ENCODE results near the gene SLC22A13. TPM values are rescaled to one million over a fixed set of nuclear protein-coding genes. Genes with fewer than 3 reads are reported as not detected.

Gene SLC22A13
- total RNA-seq, 4 donors from 2014 or later = 0.48 to 2.5 (median 0.94) TPM

DNA sequence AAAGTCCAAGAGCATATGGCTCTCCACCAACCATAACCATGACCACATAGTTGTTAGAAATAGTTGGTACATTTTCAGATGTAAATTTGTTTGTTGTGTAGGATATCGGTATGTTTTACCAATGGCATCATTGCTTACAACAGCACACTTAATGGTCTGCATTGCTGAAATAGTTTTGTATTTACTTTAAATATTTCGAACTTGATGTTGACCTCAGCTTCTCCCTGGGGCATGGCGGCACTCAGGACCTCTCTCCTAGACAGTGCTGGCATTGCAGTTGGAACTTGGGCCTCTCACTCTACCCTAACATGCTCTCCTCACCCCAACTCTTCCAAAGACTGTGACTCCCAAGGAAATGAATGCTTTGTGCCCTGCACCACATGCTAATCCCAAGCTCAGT lies 5.0 kb downstream of the SLC22A13 start:
- DNase-seq (ENCODE audit: low spot score) (no peak), ATAC-seq (ENCODE audit: low FRiP score) (no peak)
- TF ChIP-seq, protein P1, sequence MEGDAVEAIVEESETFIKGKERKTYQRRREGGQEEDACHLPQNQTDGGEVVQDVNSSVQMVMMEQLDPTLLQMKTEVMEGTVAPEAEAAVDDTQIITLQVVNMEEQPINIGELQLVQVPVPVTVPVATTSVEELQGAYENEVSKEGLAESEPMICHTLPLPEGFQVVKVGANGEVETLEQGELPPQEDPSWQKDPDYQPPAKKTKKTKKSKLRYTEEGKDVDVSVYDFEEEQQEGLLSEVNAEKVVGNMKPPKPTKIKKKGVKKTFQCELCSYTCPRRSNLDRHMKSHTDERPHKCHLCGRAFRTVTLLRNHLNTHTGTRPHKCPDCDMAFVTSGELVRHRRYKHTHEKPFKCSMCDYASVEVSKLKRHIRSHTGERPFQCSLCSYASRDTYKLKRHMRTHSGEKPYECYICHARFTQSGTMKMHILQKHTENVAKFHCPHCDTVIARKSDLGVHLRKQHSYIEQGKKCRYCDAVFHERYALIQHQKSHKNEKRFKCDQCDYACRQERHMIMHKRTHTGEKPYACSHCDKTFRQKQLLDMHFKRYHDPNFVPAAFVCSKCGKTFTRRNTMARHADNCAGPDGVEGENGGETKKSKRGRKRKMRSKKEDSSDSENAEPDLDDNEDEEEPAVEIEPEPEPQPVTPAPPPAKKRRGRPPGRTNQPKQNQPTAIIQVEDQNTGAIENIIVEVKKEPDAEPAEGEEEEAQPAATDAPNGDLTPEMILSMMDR (IDR thresholded peaks at IDR 0.05) = no peak

DNA sequence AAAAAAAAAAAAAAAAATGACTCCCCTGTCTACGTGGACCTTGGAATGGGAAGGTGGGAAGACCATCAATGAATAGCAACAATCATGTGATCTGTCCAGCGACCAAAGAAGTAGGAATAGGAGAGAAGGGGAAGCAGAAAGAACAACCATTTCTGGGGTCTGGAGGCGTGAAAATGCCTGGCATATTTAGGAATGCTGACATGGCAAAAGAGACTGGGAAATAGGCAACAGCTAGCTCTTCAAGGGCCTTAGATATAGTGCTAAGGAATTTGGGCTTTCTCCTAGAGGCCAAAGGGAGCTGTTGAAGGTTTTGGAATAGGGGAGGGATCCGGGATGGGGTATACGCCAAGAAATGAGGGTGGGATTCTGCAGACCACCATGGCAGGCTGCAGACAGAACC lies 5.9 kb downstream of the SLC22A13 start:
- no peak for DNase-seq (ENCODE audit: low spot score)
- TF ChIP-seq, protein P1 (IDR thresholded peaks at IDR 0.05) = no peak
- ATAC-seq (ENCODE audit: low FRiP score) = no peak

DNA sequence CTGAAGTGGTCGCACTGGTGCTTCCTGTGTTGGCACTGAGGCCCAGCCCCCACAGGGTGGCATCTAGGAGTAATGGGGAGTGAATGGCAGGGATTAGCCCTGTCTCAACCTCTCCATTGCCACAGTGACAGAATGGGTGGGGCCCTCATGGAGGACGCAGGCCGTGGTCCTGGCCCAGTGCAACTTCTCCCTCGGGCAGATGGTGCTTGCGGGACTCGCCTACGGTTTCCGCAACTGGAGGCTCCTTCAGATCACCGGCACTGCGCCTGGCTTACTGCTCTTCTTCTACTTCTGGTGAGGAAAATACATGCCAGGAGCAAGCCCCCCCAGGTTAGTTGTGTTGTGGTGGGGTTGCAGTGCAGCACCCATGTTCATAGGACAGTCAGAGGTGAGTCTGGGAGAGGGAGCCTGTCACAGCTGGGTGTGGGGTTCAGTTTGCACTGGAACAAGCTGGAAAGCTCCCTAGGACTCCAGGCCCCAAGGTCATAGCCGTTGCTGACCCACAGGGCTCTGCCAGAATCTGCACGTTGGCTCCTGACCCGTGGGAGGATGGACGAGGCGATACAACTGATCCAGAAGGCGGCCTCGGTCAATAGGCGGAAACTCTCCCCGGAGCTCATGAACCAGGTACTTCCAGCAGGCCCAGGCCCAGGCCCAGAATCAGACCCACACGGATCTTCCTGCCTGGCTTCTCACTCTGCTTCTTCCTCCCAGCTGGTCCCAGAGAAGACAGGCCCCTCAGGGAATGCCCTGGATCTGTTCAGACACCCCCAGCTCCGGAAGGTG lies 9.4 kb downstream of the SLC22A13 start:
- DNase-seq (ENCODE audit: low spot score) (no peak), ATAC-seq (ENCODE audit: low FRiP score) (no peak)
- TF ChIP-seq, protein P1 (IDR thresholded peaks at IDR 0.05) = no peak

DNA sequence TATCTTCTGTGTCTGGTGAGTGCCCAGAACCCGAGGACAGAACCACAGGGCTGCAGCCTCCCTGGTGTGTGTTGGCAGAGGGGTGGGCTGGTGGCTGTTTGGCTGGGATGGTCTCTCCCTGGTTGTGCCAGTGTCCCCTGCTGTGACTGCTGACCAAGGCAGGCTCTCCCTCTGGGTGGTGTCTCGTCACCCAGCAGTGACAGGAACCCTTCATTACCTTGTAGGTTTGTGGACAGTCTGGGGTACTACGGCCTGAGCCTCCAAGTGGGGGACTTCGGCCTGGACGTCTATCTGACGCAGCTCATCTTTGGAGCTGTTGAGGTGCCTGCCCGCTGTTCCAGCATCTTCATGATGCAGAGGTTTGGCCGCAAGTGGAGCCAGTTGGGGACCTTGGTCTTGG lies 10.0 kb downstream of the SLC22A13 start:
- ATAC-seq (ENCODE audit: low FRiP score) = no peak
- DNase-seq (ENCODE audit: low spot score) = no peak
- TF ChIP-seq, protein P1 (IDR thresholded peaks at IDR 0.05) = no peak

DNA sequence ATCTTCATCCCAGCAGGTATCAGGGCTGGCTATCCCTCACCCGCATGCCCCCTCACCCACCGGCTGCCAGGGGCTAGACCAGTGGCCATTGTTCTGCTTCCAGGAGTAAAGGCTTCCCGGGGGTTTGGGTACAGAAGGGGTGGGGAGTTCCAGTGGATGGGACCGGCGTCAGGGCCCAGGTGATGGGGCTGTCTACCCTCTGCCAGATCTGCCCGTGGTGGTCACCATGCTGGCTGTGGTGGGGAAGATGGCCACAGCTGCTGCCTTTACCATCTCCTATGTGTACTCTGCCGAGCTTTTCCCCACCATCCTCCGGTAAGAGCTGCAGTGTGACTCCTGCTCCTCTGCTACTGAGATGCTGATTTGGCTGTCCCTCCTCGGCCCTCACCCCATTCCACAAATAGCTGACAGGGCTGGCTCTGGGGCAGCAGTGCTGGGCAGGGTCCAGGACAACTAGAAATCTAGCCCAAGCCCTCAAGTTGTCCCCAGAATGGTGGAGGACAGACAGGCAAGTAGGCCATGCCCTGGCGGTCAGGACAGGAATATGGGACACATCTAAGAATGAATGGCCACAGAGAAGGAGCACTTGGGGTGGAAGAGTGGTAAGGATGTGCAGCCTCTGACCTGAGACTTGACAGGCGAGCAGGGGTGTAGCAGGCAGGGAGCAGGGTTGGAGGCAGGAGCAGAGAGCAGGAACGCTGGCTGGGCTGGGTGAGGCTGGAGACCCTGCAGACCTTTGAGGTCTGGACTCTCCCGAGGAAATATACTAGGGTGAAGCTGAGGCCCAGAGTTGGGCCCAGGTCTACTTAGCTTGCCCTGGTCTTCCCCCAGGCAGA lies 10.7 kb downstream of the SLC22A13 start:
- no peak for ATAC-seq (ENCODE audit: low FRiP score)
- DNase-seq (ENCODE audit: low spot score) = no peak
- TF ChIP-seq, protein P1 (IDR thresholded peaks at IDR 0.05) = no peak

DNA sequence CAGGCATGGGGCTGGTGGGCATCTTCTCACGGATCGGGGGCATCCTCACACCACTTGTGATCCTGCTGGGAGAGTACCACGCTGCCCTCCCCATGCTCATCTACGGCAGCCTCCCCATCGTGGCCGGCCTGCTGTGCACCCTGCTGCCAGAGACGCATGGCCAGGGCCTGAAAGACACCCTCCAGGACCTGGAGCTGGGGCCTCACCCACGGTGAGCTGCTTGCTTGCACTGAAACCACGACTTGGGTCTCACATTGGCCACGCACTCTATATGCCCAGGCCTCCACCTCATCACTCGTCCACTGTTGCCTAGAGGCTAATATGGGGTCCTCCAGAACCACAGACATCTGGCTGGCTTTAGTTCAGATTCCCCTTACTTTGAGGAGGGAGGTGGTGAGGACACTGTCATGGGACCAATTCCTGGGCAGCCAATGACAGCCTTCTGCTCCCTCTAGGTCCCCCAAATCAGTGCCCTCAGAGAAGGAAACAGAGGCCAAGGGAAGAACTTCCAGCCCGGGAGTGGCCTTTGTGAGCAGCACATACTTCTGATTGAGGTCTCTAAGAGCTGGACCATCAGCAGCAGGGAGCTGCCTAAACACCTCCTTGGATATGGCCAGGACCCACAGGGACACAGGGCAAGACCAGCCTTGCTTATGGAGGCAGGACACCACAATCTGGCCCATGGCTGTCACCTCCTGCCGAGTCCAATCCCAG lies 11.5 kb downstream of the SLC22A13 start:
- DNase-seq (ENCODE audit: low spot score) (no peak), ATAC-seq (ENCODE audit: low FRiP score) (no peak)
- TF ChIP-seq, protein P1 (IDR thresholded peaks at IDR 0.05) = no peak

Measured in omental fat pad (tissue), 4 donors.